Suprapubic skin (tissue), 3 donors: Measurements from ENCODE around the gene KIAA1217.

Experiments
- CTCF ChIP-seq, 2 donors: fragments of 200-600 bp in 1 of 2; fragments of 450-650 bp in 1 of 2; sonication (generic) in 1 of 2; IDR thresholded peaks; one replicate each; pipeline ENCODE4 v1.5.1; 2016 to 2019; ENCODE audit warnings: antibody characterized with exemption in 2 of 2, mild to moderate bottlenecking in 1 of 2, moderate library complexity in 1 of 2
- EP300 ChIP-seq: sonication (generic); formaldehyde crosslinking; IDR thresholded peaks from one replicate; pipeline ENCODE4 v1.6.1; 2017; ENCODE audit warnings: antibody characterized with exemption
- POLR2A ChIP-seq, 2 donors: fragments of 450-650 bp; IDR thresholded peaks; one replicate each; pipeline ENCODE4 v1.6.1; 2017; ENCODE audit warnings: antibody characterized with exemption in 2 of 2, mild to moderate bottlenecking in 2 of 2, moderate library complexity in 2 of 2

GRCh38 chr10:24526085-24526649, 317.2 kb downstream of the KIAA1217 start:
- TF ChIP-seq POLR2A (IDR thresholded peaks at IDR 0.05) (no peak), EP300 (no peak), CTCF (IDR thresholded peaks at IDR 0.05) (no peak)
